GM21576 (cell line): Measurements from ENCODE around the gene COX6A1.
"Not testable (repeated sequence)": the region's sequence is repeated elsewhere in the genome, so short reads cannot be mapped to it uniquely, and the experiment has no call there.

Source experiments
- ATAC-seq: cut with Tn5 transposase; IDR thresholded peaks from one replicate; pipeline ENCODE4 v1.9.1; 2021; ENCODE audit warnings: mild to moderate bottlenecking, moderate library complexity; ENCODE audit not compliant: unreplicated experiment

COX6A1 gene

GRCh38 chr12:120466560-120467315 is 28.8 kb downstream of the COX6A1 start:
- ATAC-seq = no peak

- no peak for ATAC-seq
Measured at GRCh38 chr12:120467439-120467838, 29.5 kb downstream of the COX6A1 start.

- ATAC-seq = no peak
Measured at GRCh38 chr12:120468325-120468820, 30.5 kb downstream of the COX6A1 start.

DNA sequence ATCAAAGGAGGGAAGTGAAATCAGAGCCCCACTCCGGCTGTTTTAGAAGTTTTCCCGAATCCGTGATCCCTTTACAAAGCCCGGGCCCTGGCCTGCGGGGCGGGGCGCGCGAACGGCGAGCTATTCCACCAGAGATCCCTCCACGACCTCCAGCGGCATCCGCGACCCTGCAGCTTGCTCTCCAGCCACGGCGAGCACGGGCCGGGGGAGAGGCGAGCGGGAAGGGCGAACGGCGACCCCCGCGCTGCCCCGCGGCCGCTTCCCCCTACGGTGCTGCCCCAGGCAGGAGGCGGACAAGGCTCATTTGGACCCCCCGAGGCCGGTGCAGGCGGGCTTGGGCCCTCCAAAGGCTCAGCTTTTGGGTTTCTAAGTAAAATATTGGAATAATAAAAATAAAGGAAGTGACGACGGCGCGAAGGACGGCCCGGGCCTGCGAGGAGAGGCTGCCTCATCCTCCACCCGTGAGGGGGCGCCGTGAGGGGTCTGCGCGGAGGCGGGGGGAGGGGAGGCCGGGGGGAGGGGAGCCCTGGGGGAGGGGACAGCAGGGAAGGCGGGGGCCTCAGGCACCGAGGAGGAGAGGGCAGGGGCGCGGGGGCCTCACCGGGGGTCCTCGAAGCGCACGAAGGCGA is 31.0 kb downstream of the COX6A1 start:
- peak; percentile 23 for ATAC-seq

- ATAC-seq = peak; percentile 87
Measured at GRCh38 chr12:120469450-120470149, 31.7 kb downstream of the COX6A1 start, which contains the start of gene SRSF9. TSS of gene SRSF9 (minus strand) at chr12:120469748. CDS start at chr12:120469609, 139 bp downstream.

DNA sequence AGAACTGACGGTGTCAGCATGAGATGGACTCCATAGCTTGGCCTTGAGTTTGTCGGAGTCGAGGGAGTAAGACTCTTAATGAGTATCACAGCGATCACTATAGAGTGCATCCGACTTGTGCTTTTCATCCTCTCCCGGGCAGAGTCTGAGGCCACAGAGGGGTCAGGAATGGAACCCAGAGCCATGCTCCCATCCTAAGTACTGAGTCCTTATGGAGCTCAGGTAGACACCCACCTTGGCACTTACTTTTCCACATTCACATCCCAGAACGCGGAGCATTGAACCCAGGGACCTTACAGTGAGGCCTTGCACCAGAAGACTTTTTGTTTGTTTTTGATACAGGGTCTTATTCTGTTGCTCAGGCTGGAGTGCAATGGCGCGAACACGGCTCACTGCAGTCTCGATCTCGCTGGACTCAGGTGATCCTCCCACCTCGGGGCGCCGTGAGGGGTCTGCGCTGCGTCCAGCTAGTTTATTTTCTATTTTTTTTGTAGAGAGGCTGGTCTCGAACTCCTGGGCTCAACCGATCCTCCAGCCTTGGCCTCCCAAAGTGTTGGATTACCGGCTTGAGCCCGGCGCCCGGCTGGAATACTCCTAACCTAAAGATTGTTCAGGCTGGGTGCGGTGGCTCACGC is 32.4 kb downstream of the COX6A1 start:
- ATAC-seq = no peak

DNA sequence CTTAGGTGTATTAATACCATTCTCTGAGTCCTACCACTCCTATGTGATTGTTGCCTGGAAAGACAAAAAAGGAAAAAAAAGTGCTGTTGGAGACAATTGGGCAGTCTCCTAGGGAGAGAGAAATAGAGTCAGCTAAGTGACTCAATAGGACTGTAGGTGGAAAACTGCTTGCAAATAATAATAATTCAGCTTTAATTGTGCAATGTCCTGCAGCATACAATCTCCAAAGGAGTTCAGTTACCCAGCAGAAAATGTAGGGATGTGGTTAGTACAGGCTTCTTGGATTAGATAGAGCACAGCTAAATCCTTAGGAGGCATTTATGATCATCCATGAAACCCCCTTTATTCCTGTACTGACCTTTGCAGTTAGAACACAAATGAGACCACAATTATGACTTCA is 34.6 kb downstream of the COX6A1 start:
- ATAC-seq = no peak

DNA sequence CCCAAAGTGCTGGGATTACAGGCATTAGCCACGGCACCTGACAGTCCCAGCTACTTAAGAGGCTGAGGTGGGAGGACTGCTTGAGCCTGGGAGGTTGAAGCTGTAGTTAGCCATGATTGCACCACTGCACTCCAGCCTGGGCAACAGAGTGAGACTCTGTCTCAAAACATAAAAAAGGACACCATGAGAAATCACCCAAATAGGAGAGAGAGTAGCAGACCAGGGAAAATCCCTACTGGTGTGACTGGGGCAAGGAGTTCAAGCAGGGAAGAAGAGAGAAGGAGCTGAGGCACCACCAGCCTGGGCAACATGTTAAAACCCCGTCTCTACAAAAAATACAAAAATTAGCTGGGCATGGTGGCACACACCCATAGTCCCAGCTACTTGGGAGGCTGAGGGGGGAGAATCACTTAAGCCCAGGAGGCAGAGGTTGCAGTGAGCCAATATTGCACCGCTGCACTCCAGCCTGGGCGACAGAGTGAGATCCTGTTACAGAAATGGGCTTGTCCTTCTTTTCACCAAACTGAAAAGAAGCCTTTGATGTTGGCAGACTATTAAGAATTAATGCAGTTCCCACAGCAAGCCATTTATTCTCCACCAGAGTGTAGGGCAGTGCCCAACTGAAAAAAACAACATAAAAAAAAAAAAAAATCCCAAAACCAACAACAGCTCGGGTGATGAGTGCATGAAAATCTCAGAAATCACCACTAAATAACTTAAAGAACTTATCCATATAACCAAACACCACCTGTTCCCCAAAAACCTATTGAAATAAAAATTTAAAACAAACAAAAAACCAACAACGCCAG is 36.1 kb downstream of the COX6A1 start:
- ATAC-seq = no peak

GRCh38 chr12:120474616-120474960 is 36.7 kb downstream of the COX6A1 start:
- no peak for ATAC-seq

GRCh38 chr12:120475643-120476042 is 37.7 kb downstream of the COX6A1 start:
- ATAC-seq = no peak

DNA sequence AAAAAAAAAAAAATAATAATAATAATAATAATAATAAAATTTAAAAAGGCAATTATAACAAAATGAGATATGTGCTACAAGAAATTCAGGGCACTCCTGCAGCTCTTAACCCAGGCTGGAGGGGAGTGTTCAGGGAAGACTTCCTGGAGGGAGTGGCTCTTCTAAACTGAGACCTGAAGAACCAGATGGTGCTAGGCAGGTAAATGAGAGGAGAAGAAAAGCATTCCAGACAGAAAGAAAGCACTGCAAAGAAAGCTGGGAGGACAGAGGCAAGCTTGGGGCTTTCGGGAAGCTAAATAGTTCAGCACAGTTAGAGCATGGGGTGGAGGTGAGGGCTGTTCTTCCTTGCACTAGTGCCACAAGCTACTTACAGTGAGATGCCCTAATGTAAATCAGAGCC is 41.5 kb downstream of the COX6A1 start:
- ATAC-seq = no peak

- no peak for ATAC-seq
Measured at GRCh38 chr12:120480211-120480610, 42.3 kb downstream of the COX6A1 start.

DNA sequence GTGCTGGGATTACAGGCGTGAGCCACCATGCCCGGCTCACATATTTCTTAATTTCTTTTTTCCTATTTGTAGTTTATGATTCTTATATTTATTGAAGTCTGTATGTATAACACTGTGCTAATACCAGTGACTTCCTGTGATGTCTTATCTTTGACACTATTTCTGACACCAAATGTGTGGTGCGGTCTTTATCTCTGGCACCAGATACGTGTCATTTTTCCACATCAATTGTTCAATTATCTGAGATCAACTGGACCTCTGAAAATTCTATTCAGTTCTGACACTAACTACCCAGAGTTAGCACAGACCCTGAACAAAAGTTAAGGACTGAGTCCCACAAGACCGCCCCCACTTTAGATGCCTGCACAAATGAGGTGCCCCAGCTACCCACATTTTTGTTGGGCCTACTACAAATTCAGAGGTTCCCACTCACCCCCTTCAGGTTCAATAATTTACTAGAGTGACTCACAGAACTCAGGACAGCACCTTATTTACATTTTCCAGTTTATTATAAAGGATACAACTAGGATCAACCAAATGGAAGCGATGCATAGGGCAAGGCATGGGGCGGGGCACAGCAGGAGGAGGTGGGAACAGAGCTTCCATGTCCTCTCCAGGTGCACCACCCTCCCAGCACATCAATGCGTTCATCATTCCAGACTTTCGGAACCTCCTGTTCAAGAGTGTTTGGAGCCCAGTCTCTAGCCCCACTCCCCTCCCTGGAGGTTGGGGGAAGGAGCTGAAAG is 43.3 kb downstream of the COX6A1 start:
- no peak for ATAC-seq

DNA sequence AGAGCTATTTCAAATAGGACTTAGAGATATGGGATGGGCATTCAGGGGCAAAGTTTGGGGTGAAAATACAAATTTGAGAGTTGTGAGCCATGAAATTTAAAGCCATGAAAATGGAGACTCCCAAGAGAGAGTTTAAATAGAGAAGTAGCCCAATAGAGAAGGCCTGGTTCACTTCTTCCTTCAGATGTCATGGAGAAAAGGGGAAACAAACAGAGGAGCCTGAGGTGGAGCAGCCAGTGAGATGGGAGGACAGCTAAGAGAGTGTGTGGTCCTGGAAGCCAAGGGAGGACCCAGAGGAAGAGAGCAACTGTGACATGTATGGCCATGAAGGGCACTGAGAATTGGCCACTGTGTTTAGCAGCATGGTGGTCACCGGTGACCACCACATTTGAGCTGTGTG is 45.7 kb downstream of the COX6A1 start:
- no peak for ATAC-seq

DNA sequence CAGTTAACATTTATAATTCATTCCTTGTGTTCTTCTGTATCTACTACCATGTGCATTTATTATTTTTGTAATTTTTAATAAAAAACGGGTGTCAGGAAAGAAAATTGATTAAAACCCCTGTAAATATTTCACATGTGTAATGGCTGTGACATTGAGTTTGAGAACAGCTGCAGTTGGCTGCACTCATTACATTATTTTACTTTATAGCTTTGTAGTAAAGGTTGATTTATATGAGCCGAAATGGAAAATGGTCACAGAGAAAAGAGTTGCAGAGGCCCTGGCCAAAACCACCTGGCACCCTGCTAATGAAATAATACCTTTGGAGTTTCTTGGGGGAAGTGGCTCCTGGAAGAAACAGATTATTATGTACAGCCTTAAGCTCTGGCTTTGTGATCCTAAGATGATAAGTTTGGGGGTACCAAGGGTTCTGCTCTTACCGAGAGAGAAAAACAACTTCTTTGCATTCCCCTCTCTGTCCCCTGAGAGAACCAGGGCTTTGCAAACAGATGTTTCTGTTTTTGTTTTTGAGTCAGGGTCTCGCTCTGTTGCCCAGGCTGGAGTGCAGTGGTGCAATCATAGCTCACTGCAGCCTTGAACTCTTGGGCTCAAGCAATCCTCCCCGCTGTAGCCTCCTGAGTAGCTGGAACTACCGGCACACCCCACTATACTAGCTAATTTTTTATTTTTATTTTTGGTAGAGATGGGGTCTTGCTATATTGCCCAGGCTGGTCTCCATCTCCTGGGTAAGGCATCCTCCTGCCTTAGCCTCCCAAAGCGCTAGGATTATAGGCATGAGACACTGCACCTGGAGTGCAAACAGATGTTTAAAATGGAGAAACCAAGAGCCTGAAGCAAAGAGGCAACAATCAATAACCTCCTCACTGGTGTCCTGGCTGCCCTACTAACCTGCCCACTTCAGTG is 48.3 kb downstream of the COX6A1 start:
- no peak for ATAC-seq

DNA sequence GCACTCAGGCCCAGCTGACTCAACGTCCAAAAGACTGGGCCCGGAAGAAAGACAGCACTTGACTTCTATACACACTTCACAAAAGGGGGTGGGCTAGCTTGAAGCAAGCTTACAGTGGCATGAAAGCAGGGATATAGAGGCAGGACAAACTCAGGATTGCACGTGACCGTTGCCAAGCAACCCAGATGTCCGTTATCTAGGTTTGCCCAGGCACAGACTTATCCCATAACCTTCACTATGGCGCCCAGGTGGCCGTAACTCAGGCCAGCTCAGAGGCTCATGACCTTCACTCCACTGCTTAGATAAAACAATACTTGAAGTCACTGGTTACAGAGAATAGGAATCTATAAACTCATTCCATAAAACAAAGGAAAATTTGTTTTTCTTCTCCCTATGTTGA is 49.6 kb downstream of the COX6A1 start:
- ATAC-seq = not testable (repeated sequence)

DNA sequence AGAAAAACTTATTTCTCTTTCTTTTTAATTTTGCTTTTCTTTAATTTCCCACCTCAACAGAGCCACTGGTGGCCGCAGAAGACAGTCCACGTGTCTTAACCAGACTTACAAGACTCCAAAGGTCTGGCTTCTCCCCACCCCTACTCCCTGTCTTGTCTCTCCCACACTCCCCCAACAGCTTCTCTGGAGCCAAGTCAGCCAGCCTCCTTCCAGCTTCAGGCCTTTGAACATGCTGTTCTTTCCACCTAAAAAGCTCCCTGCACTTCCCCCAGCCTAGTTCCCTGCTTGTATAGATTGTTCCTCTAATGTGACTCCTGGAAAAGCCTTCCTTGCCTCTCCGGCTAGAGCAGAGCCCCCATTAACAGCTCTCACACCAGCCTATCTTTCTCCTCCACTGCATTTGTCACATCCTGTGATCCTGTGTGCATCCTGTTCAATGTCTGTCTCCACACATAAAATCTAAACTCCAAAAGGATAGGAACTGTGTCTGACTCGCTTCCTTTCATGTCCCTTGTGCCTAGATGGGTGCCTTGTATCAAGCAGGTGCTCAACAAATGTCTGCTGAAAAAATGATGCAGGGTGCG is 50.2 kb downstream of the COX6A1 start:
- no peak for ATAC-seq

GRCh38 chr12:120489018-120489417 is 51.1 kb downstream of the COX6A1 start:
- no peak for ATAC-seq
